Esophagus squamous epithelium (tissue), 5 donors: ENCODE data around the gene LRRC8C. TPM values are rescaled to one million over a fixed set of nuclear protein-coding genes. Genes with fewer than 3 reads are reported as not detected.

ENCODE experiments used
- DNase-seq: peaks from one replicate; lab custom pipeline; 2025; lab: John Stamatoyannopoulos, UW
- H3K27ac ChIP-seq, 4 donors: fragments of 200-600 bp; sonication (generic); one replicate each; pipeline ENCODE4 v1.5.1; 2016 to 2019; ENCODE audit warnings: mild to moderate bottlenecking in 1 of 4
- H3K27me3 ChIP-seq, 4 donors: fragments of 200-600 bp; sonication (generic); 1 replicate in 3 of 4; 2 replicates in 1 of 4; pipeline versions ENCODE4 v1.5.1 to v1.6.0; 2017 to 2021; ENCODE audit warnings: antibody characterized with exemption in 1 of 4
- H3K36me3 ChIP-seq, 3 donors: fragments of 200-600 bp; sonication (generic); one replicate each; pipeline ENCODE4 v1.5.1; 2016 to 2019
- H3K4me1 ChIP-seq, 3 donors: fragments of 200-600 bp; sonication (generic); one replicate each; pipeline ENCODE4 v1.5.1; 2017 to 2019
- H3K4me3 ChIP-seq, 4 donors: fragments of 200-600 bp; sonication (generic); 1 replicate in 3 of 4; 2 replicates in 1 of 4; pipeline ENCODE4 v1.5.1; 2016 to 2019; ENCODE audit warnings: mild to moderate bottlenecking in 2 of 4, moderate library complexity in 1 of 4
- H3K9me3 ChIP-seq, 3 donors: fragments of 200-600 bp; sonication (generic); one replicate each; pipeline ENCODE4 v1.5.1; 2016 to 2019
- POLR2A ChIP-seq, 4 donors: fragments of 450-650 bp; IDR thresholded peaks; one replicate each; pipeline ENCODE4 v1.6.1; 2017; ENCODE audit warnings: antibody characterized with exemption in 4 of 4, mild to moderate bottlenecking in 4 of 4, moderate library complexity in 3 of 4
- WGBS, 2 donors: methylation state at CpG; one replicate each; pipeline ENCODE4 v1.1.5; 2018; 5-methylcytosine and 5-hydroxymethylcytosine counted together
- intact Hi-C: fragments of 100-400 bp; cut with DNase I; formaldehyde crosslinking; loops from one replicate; pipeline ENCODE4 v1.15.0; 2022
- total RNA-seq, 4 donors: library from RNA; depleted of rRNA; stranded (reverse); fragments of >200 nt; gene quantifications; one replicate each; pipeline ENCODE4 v1.1.0, GENCODE V29; 2016
- TF ChIP-seq, protein P1 (sequence below), 6 experiments: fragments of 450-650 bp in 4 of 6; fragments of 200-600 bp in 2 of 6; sonication (generic) in 2 of 6; IDR thresholded peaks; one replicate each; pipeline ENCODE4 v1.5.1; 2016 to 2019; ENCODE audit warnings: antibody characterized with exemption in 6 of 6, mild to moderate bottlenecking in 4 of 6, moderate library complexity in 4 of 6
- donor health status: DM: yes; HTN: yes; CAD: no.

Gene LRRC8C
- total RNA-seq: 1 to 10 TPM; 1.4 to 5.0 (median 3.2) TPM

DNA sequence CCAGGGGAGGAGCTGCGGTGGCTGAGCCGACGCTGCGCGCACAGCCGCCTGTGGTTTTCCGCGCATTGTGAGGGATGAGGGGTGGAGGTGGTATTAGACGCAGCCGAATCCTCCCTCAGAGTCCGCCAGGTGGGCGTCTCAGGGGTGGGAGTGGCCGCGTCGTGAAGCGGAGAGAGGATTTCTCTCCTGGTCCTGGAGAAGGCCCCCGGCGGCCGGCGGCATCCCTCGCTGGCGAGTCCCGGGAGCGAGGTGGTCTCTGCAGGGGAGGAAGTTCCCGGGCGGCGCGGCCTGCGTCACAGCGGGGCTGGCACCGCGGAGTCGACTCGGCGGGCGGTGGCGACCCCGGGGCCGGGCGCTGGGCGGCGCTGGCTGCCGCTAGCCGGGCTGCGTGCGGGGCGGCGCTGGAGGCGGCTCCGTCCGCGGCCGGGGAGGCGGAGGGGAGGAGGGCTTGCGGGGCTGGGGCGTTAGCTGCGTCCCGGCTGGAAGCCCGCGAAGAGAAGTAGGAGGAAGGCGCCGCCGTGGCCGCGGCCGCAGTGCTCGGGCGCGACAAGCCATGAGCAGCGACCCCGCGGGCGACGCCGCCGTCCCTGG lies at the start of gene LRRC8C:
TSS of gene LRRC8C (plus strand) at position 464 of the 591 bp plus-strand sequence. CDS start 53,354 bp downstream, outside the sequence.
- H3K4me1 ChIP-seq: peaks cover 4 to 71% (median 6%) of the 10 kb centered on the region in 3 donors
- intact Hi-C loops: loop anchor here (5.0 kb wide), 1 partner anchor 130 kb away; no protein-coding TSS in a partner anchor
- H3K27ac ChIP-seq: peak within 1 kb of the TSS; percentile 85 to 97 (median 89)
- H3K9me3 ChIP-seq: no peaks in the 10 kb centered on the region
- H3K27me3 ChIP-seq: peaks cover 0 to 12% (median 0%) of the 10 kb centered on the region in 4 donors
- TF ChIP-seq, protein P1, sequence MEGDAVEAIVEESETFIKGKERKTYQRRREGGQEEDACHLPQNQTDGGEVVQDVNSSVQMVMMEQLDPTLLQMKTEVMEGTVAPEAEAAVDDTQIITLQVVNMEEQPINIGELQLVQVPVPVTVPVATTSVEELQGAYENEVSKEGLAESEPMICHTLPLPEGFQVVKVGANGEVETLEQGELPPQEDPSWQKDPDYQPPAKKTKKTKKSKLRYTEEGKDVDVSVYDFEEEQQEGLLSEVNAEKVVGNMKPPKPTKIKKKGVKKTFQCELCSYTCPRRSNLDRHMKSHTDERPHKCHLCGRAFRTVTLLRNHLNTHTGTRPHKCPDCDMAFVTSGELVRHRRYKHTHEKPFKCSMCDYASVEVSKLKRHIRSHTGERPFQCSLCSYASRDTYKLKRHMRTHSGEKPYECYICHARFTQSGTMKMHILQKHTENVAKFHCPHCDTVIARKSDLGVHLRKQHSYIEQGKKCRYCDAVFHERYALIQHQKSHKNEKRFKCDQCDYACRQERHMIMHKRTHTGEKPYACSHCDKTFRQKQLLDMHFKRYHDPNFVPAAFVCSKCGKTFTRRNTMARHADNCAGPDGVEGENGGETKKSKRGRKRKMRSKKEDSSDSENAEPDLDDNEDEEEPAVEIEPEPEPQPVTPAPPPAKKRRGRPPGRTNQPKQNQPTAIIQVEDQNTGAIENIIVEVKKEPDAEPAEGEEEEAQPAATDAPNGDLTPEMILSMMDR (IDR thresholded peaks at IDR 0.05): peak in 4 of 6 experiments; percentile 52 to 77 (median 68)
- TF ChIP-seq POLR2A (IDR thresholded peaks at IDR 0.05): peak in 2 of 4 donors; percentile 43 to 50
- WGBS, 2 donors: 0% methylated on average over 6 to 13 of the region's 76 CpGs
- no peak for DNase-seq
- peak within 1 kb of the TSS; percentile 65 to 96 (median 84) for H3K4me3 ChIP-seq
- H3K36me3 ChIP-seq: no peaks in the 10 kb centered on the region

DNA sequence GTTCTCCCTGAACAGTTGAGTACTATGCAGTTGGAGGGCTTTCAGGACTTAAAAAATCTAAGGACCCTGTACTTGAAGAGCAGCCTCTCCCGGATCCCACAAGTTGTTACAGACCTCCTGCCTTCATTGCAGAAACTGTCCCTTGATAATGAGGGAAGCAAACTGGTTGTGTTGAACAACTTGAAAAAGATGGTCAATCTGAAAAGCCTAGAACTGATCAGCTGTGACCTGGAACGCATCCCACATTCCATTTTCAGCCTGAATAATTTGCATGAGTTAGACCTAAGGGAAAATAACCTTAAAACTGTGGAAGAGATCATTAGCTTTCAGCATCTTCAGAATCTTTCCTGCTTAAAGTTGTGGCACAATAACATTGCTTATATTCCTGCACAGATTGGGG lies 48.7 kb upstream of the LRRC8C start:
- Histone ChIP-seq H3K36me3 (peaks cover 0 to 42% (median 4%) of the 10 kb centered on the region in 3 donors), H3K27me3 (no peaks in the 10 kb centered on the region), H3K4me3 (no peak overlapping the region), H3K4me1 (no peaks in the 10 kb centered on the region), H3K9me3 (no peaks in the 10 kb centered on the region), H3K27ac (no peak overlapping the region)
- intact Hi-C loops: no loop called here
- DNase-seq: no peak
- TF ChIP-seq, protein P1 (IDR thresholded peaks at IDR 0.05): no peak
- TF ChIP-seq POLR2A (IDR thresholded peaks at IDR 0.05): no peak
- 91 to 95% methylated on average over 2 of the region's 2 CpGs for WGBS, 2 donors

DNA sequence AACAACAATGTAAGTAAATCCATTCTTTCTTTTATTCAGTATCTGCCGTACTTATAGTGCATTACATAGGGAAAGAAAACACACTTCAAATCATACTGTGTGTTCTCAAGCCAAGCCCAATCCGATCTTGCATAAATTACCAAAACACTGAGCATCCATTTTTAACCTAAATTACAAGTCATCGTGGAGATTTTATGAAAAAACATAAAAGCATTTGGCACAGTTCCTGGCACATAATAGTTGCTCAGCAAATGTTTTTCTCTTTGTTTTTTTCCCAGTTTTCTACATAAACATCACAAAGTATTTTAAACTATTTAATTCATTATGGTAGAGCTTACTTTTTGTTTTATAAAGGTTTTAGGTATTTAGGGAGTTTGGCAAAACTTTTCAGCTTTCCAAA lies 48.1 kb upstream of the LRRC8C start:
- intact Hi-C loops: no loop called here
- WGBS, 2 donors: 83 to 91% methylated on average over 3 of the region's 3 CpGs
- TF ChIP-seq, protein P1 (IDR thresholded peaks at IDR 0.05): no peak
- no peak for TF ChIP-seq POLR2A (IDR thresholded peaks at IDR 0.05)

DNA sequence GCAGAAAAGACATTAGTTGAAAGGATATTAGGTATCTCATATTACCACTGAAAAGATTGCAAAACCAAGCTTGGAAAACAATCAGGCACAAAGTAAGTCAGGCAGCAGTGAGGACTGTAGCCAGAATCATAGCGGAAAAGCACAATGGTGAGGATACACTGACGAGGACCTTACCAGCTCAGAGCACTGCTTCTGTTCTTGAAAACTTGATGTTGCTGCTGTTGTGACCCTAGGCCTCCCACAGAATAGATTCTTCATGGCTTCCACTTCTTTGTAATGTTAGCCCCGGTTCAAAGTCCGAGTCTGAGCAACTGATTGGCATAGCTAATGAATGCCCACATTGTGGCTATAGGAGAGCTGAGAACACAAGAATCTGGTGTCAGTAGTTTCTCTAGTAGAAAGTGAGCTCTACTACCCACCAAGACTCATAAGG lies 45.2 kb upstream of the LRRC8C start:
- no peaks in the 10 kb centered on the region for H3K9me3 ChIP-seq
- H3K4me1 ChIP-seq: peaks cover 0 to 9% (median 0%) of the 10 kb centered on the region in 3 donors
- WGBS, 2 donors: 88 to 92% methylated on average over 4 of the region's 4 CpGs
- H3K27me3 ChIP-seq: no peaks in the 10 kb centered on the region
- no peak overlapping the region for H3K27ac ChIP-seq
- no peak overlapping the region for H3K4me3 ChIP-seq
- TF ChIP-seq, protein P1 (IDR thresholded peaks at IDR 0.05): no peak
- no peak for TF ChIP-seq POLR2A (IDR thresholded peaks at IDR 0.05)
- DNase-seq: no peak
- peaks cover 0 to 24% (median 4%) of the 10 kb centered on the region in 3 donors for H3K36me3 ChIP-seq
- intact Hi-C loops: no loop called here

More for the DNA sequence above, 48.1 kb upstream of the LRRC8C start:
- no peaks in the 10 kb centered on the region for H3K9me3 ChIP-seq
- no peak overlapping the region for H3K27ac ChIP-seq
- no peak overlapping the region for H3K4me3 ChIP-seq
- peaks cover 0 to 41% (median 4%) of the 10 kb centered on the region in 3 donors for H3K36me3 ChIP-seq
- H3K4me1 ChIP-seq: no peaks in the 10 kb centered on the region
- no peaks in the 10 kb centered on the region for H3K27me3 ChIP-seq
- no peak for DNase-seq

DNA sequence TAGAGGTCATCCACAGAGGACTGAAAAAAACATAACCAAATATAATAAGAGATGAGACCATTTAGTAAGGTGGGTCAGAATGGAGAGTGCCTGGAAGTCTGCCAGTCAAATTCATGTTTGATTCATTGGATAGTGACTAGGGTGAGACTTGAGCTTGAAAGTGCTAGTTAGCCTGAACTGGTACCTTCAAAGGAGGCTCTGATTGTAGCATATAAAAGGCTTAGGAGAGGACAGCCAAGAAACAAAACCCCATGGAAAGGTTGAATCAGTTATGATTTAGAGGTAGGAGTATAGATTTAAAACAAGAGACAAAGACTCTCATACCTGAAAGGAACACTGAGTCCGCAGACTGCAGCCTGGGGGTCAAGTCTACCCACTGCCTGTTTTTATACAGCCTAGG lies 44.4 kb upstream of the LRRC8C start:
- TF ChIP-seq, protein P1 (IDR thresholded peaks at IDR 0.05): no peak
- TF ChIP-seq POLR2A (IDR thresholded peaks at IDR 0.05): no peak
- peaks cover 0 to 17% (median 0%) of the 10 kb centered on the region in 3 donors for H3K36me3 ChIP-seq
- H3K27ac ChIP-seq: no peak overlapping the region
- H3K27me3 ChIP-seq: no peaks in the 10 kb centered on the region
- intact Hi-C loops: no loop called here
- no peak for DNase-seq
- peaks cover 0 to 13% (median 0%) of the 10 kb centered on the region in 3 donors for H3K4me1 ChIP-seq
- no peaks in the 10 kb centered on the region for H3K9me3 ChIP-seq
- WGBS, 2 donors: 89 to 95% methylated on average over 1 of the region's 1 CpG
- no peak overlapping the region for H3K4me3 ChIP-seq
